Gastrocnemius medialis (tissue), 4 donors: Measurements from ENCODE around the gene NADK.

Experiments used
- POLR2A ChIP-seq, 2 donors: fragments of 450-650 bp; IDR thresholded peaks; one replicate each; pipeline ENCODE4 v1.6.1; 2017; ENCODE audit warnings: antibody characterized with exemption in 2 of 2, mild to moderate bottlenecking in 2 of 2, moderate library complexity in 2 of 2
- TF ChIP-seq, protein P1 (sequence below), 5 experiments: fragments of 450-650 bp in 3 of 5; fragments of 200-600 bp in 2 of 5; sonication (generic) in 2 of 5; IDR thresholded peaks in 4 of 5; conservative IDR thresholded peaks in 1 of 5; 1 replicate in 4 of 5; 2 replicates in 1 of 5; pipeline ENCODE4 v1.5.1; 2016 to 2019; ENCODE audit warnings: antibody characterized with exemption in 5 of 5, mild to moderate bottlenecking in 3 of 5, moderate library complexity in 3 of 5

DNA sequence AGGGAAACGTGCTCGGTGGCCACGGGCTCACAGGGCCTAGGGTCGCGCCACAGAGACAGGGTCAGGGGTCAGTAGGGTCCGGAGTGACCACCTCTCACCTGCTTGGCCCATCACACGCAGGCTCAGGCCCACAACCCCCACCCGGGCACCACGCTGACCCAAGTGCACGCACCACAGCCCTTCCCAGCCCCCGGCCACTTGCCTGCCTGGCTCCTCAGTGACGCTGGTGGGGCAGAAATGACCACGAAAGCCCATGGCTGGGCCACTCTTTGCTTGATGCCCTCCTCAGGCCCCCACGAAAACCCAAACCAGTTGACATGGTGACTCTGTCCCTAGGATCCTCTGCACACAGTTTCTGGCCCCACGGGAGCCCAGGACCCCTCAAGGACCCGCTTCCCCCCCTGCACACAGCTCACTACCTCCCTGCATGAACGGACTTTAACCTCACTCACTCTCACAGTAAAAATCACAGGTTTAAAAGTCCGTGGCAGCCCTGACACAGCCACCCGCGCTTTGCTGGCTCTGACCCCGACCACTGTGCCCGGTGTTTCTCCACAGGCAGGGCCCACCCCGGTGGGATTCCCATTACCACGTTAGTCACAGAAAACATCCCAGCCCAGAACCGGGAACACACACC lies 20.7 kb downstream of the NADK start:
- TF ChIP-seq, protein P1, sequence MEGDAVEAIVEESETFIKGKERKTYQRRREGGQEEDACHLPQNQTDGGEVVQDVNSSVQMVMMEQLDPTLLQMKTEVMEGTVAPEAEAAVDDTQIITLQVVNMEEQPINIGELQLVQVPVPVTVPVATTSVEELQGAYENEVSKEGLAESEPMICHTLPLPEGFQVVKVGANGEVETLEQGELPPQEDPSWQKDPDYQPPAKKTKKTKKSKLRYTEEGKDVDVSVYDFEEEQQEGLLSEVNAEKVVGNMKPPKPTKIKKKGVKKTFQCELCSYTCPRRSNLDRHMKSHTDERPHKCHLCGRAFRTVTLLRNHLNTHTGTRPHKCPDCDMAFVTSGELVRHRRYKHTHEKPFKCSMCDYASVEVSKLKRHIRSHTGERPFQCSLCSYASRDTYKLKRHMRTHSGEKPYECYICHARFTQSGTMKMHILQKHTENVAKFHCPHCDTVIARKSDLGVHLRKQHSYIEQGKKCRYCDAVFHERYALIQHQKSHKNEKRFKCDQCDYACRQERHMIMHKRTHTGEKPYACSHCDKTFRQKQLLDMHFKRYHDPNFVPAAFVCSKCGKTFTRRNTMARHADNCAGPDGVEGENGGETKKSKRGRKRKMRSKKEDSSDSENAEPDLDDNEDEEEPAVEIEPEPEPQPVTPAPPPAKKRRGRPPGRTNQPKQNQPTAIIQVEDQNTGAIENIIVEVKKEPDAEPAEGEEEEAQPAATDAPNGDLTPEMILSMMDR (IDR thresholded peaks at IDR 0.05 in 4 of 5, conservative IDR thresholded peaks at IDR 0.05 in 1 of 5) = no peak
- TF ChIP-seq POLR2A (IDR thresholded peaks at IDR 0.05) = no peak
